IPS-NIHi11 (cell line): ENCODE results near the gene CTIF.
"Not testable (repeated sequence)": the region's sequence is repeated elsewhere in the genome, so short reads cannot be mapped to it uniquely, and the experiment has no call there.

ENCODE experiments used
- DNase-seq: peaks from one replicate; pipeline ENCODE4 v3.0.0; 2012; ENCODE audit warnings: mixed read lengths, low spot score

CTIF gene

GRCh38 chr18:48708807-48709206 lies 170.0 kb downstream of the CTIF start:
- no peak for DNase-seq

GRCh38 chr18:48709371-48710062 lies 170.7 kb downstream of the CTIF start:
- DNase-seq: peak; percentile 66

GRCh38 chr18:48711651-48712486 lies 173.0 kb downstream of the CTIF start:
- peak; percentile 66 for DNase-seq

- DNase-seq: no peak
Observed at GRCh38 chr18:48713309-48713708, 174.5 kb downstream of the CTIF start.

GRCh38 chr18:48714873-48715272 lies 176.0 kb downstream of the CTIF start:
- peak; percentile 71 for DNase-seq

- no peak for DNase-seq
Observed at GRCh38 chr18:48715711-48716361, 177.0 kb downstream of the CTIF start.

- not testable (repeated sequence) for DNase-seq
Observed at GRCh38 chr18:48717227-48717626, 178.4 kb downstream of the CTIF start.

- no peak for DNase-seq
Observed at GRCh38 chr18:48718251-48718959, 179.6 kb downstream of the CTIF start.

- DNase-seq: no peak
Observed at GRCh38 chr18:48719388-48719787, 180.6 kb downstream of the CTIF start.

GRCh38 chr18:48719974-48720654 lies 181.3 kb downstream of the CTIF start:
- DNase-seq: no peak

GRCh38 chr18:48720655-48721025 lies 181.8 kb downstream of the CTIF start:
- no peak for DNase-seq

GRCh38 chr18:48721312-48721711 lies 182.5 kb downstream of the CTIF start:
- no peak for DNase-seq

- no peak for DNase-seq
Observed at GRCh38 chr18:48723016-48723415, 184.2 kb downstream of the CTIF start.

GRCh38 chr18:48723837-48724236 lies 185.0 kb downstream of the CTIF start:
- DNase-seq: no peak

- DNase-seq: no peak
Observed at GRCh38 chr18:48724442-48724841, 185.6 kb downstream of the CTIF start.

GRCh38 chr18:48724939-48725338 lies 186.1 kb downstream of the CTIF start:
- no peak for DNase-seq

GRCh38 chr18:48725562-48725961 lies 186.7 kb downstream of the CTIF start:
- DNase-seq: no peak

- DNase-seq: no peak
Observed at GRCh38 chr18:48727681-48728080, 188.8 kb downstream of the CTIF start.

GRCh38 chr18:48728204-48728833 lies 189.5 kb downstream of the CTIF start:
- DNase-seq: no peak

- DNase-seq: no peak
Observed at GRCh38 chr18:48729404-48729803, 190.6 kb downstream of the CTIF start.

- no peak for DNase-seq
Observed at GRCh38 chr18:48730010-48730409, 191.2 kb downstream of the CTIF start.
